Measurements from ENCODE around the gene GPC6.

GPC6 gene

GRCh38 chr13:94201022-94201421 is 974.4 kb downstream of the GPC6 start:
- TF ChIP-seq CTCF (IDR thresholded peaks at IDR 0.05; ENCODE audit: insufficient read depth, low read length, poor library complexity, severe bottlenecking) (no peak), EZH2phosphoT487 (conservative IDR thresholded peaks at IDR 0.05; ENCODE audit: low read length) (no peak)
- Histone ChIP-seq H3K4me2 (ENCODE audit: low read depth, low read length, poor library complexity, severe bottlenecking) (no peak overlapping the region), H4K20me1 (ENCODE audit: low read depth, low read length) (no peaks in the 10 kb centered on the region), H3K9me3 (ENCODE audit: insufficient read depth, low read length) (no peaks in the 10 kb centered on the region), H3K36me3 (ENCODE audit: low read length) (no peaks in the 10 kb centered on the region), H2AFZ (ENCODE audit: low read depth, low read length, severe bottlenecking) (no peak overlapping the region), H3F3A (ENCODE audit: insufficient read depth) (no peaks in the 10 kb centered on the region), H3K27ac (ENCODE audit: low read depth, low read length) (no peak overlapping the region), H3K4me3 (ENCODE audit: insufficient read depth, low read length, poor library complexity, severe bottlenecking) (no peak overlapping the region), H3K27me3 (ENCODE audit: low read length) (no peaks in the 10 kb centered on the region), H3K79me2 (ENCODE audit: insufficient read depth, low read length) (no peaks in the 10 kb centered on the region), H3K9me2 (replicated peaks; ENCODE audit: insufficient read depth, low read length) (no peaks in the 10 kb centered on the region), H3K9ac (ENCODE audit: low read length) (no peak overlapping the region)

- H3K27ac ChIP-seq (ENCODE audit: low read depth, low read length) = no peak overlapping the region
- H3K4me2 ChIP-seq (ENCODE audit: low read depth, low read length, poor library complexity, severe bottlenecking) = no peak overlapping the region
- no peak overlapping the region for H3K9ac ChIP-seq (ENCODE audit: low read length)
These were observed 977.6 kb downstream of the GPC6 start for GRCh38 chr13:94204163-94204562.

GRCh38 chr13:94204946-94205345 is 978.3 kb downstream of the GPC6 start:
- Histone ChIP-seq H3K9me2 (replicated peaks; ENCODE audit: insufficient read depth, low read length) (no peaks in the 10 kb centered on the region), H3K27ac (ENCODE audit: low read depth, low read length) (no peak overlapping the region), H3K4me3 (ENCODE audit: insufficient read depth, low read length, poor library complexity, severe bottlenecking) (no peak overlapping the region), H3K9me3 (ENCODE audit: insufficient read depth, low read length) (no peaks in the 10 kb centered on the region), H3K4me2 (ENCODE audit: low read depth, low read length, poor library complexity, severe bottlenecking) (no peak overlapping the region), H3K9ac (ENCODE audit: low read length) (no peak overlapping the region), H3K27me3 (ENCODE audit: low read length) (no peaks in the 10 kb centered on the region), H3K36me3 (ENCODE audit: low read length) (no peaks in the 10 kb centered on the region), H3F3A (ENCODE audit: insufficient read depth) (no peaks in the 10 kb centered on the region), H3K79me2 (ENCODE audit: insufficient read depth, low read length) (no peaks in the 10 kb centered on the region), H4K20me1 (ENCODE audit: low read depth, low read length) (no peaks in the 10 kb centered on the region), H2AFZ (ENCODE audit: low read depth, low read length, severe bottlenecking) (no peak overlapping the region)
- TF ChIP-seq CTCF (IDR thresholded peaks at IDR 0.05; ENCODE audit: insufficient read depth, low read length, poor library complexity, severe bottlenecking) (no peak), EZH2phosphoT487 (conservative IDR thresholded peaks at IDR 0.05; ENCODE audit: low read length) (no peak)

More at GRCh38 chr13:94204163-94204562, 977.6 kb downstream of the GPC6 start:
- Histone ChIP-seq H3K9me3 (ENCODE audit: insufficient read depth, low read length) (no peaks in the 10 kb centered on the region), H3K36me3 (ENCODE audit: low read length) (no peaks in the 10 kb centered on the region), H4K20me1 (ENCODE audit: low read depth, low read length) (no peaks in the 10 kb centered on the region), H2AFZ (ENCODE audit: low read depth, low read length, severe bottlenecking) (no peak overlapping the region), H3K27me3 (ENCODE audit: low read length) (no peaks in the 10 kb centered on the region), H3K4me3 (ENCODE audit: insufficient read depth, low read length, poor library complexity, severe bottlenecking) (no peak overlapping the region), H3F3A (ENCODE audit: insufficient read depth) (no peaks in the 10 kb centered on the region), H3K79me2 (ENCODE audit: insufficient read depth, low read length) (no peaks in the 10 kb centered on the region), H3K9me2 (replicated peaks; ENCODE audit: insufficient read depth, low read length) (no peaks in the 10 kb centered on the region)
- TF ChIP-seq EZH2phosphoT487 (conservative IDR thresholded peaks at IDR 0.05; ENCODE audit: low read length) (no peak), CTCF (IDR thresholded peaks at IDR 0.05; ENCODE audit: insufficient read depth, low read length, poor library complexity, severe bottlenecking) (no peak)
